HG02623 (cell line): Measurements from ENCODE around the gene ZC3H10.
A peak's percentile ranks its signal among the peaks of the same experiment; 100 is the strongest.

Experiments used
- ATAC-seq: cut with Tn5 transposase; IDR thresholded peaks from one replicate; pipeline ENCODE4 v1.9.1; 2021; ENCODE audit warnings: moderate library complexity; ENCODE audit not compliant: unreplicated experiment

Gene ZC3H10

DNA sequence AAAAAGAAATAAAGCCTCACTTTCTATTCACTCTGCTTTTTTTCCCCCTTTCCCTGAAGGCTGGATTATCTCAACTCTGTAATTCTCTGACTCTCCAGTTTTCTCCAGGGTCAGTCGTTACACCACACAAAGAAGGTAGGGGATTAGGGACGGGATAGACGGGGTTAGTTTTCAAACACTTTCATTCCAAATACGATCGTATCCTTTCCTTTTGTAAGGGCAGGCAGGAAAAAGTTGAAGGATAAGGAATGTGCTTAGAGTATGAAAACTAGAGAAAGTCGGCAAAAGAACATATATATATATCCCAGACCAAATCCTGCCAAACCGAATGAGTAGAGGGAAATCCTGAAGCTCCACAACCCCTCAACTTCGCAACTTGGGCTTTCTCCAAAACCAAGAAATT lies 9.4 kb downstream of the ZC3H10 start:
- no peak for ATAC-seq

DNA sequence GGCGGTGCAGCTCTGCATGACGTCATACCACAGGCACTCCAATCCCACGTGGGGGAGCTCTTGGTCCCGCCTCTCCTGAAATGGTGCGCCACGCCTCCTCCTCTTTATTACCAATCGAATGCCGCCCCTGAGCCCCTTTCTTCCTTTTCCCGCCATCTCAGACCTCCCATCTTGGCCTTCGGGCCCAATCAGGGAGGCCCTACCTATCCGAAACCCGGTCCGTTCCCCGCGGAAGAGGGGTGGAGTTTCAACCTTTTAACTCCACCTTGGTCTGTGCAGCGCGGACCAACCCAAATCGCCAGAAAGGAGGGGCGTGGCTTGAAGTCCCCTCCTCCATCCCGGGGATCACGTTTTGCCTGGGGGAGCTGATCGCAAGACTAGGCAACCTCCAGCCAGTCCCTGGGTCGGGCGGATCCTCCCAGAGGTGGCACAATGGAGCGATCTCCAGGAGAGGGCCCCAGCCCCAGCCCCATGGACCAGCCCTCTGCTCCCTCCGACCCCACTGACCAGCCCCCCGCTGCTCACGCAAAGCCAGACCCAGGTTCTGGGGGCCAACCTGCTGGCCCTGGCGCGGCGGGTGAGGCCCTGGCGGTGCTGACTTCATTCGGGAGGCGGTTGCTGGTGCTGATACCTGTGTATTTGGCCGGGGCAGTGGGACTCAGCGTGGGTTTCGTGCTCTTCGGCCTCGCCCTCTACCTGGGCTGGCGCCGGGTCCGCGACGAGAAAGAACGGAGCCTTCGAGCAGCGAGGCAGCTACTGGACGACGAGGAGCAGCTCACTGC lies 10.0 kb downstream of the ZC3H10 start, which contains the start of gene ESYT1:
Gene ESYT1, plus strand, starts transcription at position 380 of the 782 bp plus-strand sequence. Its CDS starts 53 bp downstream, at position 433.
- peak; percentile 91 for ATAC-seq

DNA sequence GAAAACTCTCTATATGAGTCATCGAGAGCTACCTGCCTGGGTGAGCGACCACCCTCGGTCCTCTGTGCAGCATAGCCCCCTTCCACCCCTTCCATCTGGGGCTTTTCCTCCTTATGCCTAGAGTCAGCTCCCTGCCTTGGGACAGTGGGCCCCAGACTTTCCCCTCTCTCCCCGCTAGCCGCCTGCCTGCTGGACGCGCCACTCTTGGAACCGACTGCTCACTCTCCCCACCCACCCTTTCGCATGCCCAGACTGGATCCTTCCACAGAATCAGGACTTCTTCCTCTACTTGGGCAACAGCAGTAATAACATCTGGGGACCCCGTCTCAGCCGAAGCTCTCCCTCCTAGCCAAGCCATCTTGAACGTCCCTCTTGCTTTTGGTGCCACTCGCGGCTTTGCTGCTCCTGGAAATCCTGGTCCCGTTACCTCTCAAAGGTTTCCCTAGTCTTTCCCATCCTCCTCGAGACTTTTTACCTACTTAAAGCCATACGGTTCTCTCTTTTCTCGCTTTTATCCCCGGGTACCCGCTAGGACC lies 10.7 kb downstream of the ZC3H10 start:
- ATAC-seq = no peak

DNA sequence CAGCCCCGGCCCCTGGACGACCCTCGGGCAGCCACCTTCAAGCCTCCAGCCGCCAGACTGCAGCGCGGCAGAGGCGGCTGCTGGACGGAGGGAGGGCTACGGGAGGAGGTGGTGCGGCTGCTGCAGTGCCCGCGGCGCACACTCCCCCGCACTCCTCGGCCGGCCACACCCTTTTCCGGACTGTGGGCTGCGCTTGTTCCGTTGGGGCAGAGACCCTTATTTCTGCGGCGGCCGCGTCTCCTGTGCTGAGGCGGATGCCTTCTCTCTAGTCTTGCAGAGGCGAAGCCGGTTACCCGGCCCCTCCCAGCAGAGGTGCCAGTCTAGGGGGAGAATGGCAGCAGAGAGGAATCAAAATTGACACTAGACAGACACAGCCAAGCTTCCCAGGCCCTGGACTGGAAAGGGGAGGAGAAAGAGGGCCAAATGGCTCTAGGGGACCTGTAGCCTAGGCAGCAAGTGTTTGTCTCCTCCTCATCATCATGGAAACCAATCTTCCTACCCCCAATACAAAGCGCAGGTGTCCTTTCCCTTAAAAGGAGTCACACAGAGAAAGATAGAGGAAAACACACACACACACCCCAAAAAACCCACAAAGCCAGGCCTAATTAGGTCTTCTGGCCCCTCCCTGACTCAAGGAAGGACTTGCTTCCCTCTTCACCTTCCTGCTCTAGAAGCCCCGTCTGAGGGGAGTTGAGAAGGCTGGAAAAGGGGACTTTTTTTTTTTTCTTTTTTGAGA lies 11.3 kb downstream of the ZC3H10 start:
- peak; percentile 23 for ATAC-seq

DNA sequence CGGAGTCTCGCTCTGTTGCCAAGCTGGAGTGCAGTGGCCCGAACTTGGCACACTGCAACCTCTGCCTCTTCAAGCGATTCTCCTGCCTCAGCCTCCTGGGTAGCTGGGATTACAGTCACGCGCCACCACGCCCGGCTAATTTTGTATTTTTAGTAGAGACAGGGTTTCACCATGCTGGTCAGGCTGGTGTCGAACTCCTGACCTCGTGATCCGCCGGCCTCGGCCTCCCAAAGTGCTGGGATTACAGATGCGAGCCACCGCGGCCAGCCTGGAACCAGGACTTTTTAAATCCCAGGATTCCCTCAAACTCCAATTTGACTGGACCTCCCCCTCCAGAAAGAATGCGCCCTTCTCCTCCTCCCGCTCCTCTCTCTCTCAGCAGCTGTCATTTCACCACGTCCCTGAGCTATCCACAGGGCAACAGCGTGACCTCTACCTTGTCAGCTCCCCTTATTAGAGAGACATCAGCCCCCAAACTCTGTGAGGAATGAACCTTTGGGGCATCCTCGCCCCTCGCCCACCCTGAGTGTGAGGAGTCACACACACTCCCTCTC lies 12.0 kb downstream of the ZC3H10 start:
- ATAC-seq = no peak

DNA sequence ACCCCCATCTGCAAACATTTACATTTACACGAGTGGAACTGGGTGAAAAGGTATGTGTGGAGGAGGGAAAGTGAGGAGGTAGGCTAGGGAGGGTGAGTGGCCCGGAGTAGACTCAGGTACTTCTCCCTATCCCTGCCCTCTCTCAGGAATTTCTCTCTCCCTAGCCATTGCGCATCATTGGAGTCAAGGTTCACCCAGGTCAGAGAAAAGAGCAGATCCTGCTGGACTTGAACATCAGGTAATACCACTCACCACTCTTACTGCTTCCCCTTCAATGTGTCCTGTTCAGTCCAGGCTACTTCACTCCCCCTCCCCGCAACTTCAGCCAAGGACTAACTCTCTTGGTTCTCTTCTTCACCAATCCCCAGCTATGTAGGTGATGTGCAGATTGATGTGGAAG lies 12.8 kb downstream of the ZC3H10 start:
- ATAC-seq = no peak

DNA sequence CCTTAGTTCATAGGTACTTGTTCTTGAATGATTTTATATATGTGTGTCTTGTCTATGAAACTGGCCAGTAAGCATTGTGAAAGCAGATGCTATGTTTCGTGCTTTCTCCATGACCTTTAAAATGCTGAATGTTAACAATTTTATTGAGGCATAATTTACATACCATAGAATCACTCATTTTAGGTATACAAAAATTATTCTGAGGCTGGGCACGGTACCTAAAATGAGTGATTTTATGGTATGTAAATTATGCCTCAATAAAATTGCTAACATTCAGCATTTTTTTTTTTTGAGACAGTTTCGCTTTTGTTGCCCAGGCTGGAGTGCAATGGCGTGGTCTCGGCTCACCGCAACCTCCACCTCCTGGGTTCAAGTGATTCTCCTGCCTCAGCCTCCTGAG lies 16.8 kb downstream of the ZC3H10 start:
- no peak for ATAC-seq

DNA sequence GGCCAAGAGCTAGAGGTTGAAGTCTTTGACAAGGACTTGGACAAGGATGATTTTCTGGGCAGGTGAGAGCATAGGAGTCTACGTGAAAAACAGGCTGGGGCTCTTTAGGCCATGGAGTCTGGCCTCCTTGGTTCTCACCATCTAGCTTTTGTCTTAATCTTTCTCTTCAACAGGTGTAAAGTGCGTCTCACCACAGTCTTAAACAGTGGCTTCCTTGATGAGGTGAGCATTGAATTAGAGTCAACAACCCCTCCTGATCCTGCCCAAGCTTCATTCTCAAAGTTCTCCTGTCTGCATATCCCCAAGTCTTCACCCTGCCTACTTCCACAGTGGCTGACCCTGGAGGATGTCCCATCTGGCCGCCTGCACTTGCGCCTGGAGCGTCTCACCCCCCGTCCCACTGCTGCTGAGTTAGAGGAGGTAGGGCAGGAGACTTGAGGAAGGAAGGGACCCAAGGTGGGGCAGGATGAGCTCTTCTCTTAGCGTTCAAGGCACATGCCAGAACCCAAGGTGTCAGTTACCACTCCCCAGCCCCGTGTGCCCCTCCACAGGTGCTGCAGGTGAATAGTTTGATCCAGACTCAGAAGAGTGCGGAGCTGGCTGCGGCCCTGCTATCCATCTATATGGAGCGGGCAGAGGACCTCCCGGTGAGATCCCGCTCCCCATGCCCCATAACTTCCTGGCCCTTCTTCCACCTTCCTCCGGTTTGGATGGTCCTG lies 19.9 kb downstream of the ZC3H10 start:
- ATAC-seq = no peak

DNA sequence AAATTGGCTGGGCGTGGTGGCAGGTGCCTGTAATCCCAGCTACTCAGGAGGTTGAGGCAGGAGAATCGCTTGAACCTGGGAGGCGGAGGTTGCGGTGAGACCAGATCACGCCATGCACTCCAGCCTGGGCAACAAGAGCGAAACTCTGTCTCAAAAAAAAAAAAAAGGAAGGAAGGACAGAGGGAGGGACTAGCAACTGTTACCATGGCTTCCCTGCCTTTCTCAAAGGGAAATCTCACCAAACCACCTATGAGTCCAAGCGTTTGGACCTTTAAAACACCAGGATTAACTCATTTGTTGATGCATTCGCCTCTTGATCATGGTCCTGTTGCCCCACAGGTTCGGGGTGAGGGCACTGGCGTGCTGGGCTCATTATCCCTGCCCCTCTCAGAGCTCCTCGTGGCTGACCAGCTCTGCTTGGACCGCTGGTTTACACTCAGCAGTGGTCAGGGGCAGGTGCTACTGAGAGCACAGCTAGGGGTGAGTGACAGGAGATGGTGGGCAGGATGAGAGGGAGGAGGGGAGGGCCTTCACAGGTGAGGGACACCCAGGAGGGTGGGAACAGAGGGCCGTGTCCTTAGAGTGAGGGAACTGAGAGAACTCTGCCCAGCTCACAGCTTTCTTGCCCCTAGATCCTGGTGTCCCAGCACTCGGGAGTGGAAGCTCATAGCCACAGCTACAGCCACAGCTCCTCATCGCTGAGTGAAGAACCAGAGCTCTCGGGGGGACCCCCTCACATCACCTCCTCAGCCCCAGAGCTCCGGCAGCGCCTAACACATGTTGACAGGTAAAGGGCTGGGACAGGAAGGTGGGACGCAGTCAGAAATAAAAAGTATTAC lies 24.1 kb downstream of the ZC3H10 start:
- no peak for ATAC-seq

DNA sequence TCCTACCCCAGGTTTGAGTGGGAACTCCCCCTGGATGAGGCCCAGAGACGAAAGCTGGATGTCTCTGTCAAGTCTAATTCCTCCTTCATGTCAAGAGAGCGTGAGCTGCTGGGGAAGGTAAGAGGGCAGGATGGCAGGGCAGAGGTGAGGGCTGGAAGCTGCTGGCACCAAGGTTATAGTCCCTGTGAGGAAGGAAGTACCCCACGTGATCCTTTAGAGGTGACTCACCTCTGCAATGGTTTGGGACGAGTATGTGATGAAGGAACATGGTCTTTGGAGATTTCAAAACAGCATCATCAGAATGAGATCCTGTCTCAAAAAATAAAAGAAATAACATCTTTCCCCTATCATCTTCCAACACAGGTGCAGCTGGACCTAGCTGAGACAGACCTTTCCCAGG lies 25.2 kb downstream of the ZC3H10 start:
- no peak for ATAC-seq

DNA sequence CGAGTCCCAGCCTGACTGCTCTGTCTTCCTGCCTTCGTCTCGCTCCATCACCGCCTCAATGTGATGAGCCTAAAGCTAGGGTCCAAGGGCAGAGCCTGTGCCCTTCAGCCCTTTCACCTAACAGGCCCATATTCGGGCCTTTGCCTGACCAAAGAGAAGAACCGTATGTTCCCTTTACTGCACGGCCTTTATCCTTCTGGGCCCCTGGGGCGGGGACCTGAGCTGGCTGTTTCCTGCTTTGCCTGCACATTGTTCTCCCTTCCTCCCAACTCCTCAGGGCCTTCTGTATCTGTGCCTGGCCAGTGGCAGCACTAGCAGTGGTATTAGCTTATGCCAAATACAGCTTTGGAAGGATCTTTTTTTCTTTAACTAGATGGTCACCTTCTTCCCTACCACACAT lies 25.8 kb downstream of the ZC3H10 start:
- no peak for ATAC-seq

DNA sequence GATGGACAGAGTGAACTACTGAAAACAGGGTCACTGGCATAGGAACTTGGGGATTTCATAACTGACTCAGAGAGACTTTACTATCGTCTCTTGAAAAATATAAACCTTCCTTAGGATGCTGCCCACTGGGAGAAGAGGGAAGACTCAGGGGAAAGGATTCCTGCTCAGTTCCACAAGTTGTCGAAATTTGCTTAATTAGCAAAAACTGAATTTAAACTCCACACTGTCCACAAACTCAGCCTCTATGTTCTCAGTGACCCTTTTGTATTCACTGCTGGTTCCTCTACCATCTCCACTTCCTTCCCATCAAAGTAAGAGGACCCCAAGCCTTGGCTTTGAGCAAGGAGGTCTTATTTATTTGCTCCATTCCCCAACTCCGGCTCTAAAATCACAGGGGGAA lies 27.2 kb downstream of the ZC3H10 start:
- ATAC-seq = no peak

DNA sequence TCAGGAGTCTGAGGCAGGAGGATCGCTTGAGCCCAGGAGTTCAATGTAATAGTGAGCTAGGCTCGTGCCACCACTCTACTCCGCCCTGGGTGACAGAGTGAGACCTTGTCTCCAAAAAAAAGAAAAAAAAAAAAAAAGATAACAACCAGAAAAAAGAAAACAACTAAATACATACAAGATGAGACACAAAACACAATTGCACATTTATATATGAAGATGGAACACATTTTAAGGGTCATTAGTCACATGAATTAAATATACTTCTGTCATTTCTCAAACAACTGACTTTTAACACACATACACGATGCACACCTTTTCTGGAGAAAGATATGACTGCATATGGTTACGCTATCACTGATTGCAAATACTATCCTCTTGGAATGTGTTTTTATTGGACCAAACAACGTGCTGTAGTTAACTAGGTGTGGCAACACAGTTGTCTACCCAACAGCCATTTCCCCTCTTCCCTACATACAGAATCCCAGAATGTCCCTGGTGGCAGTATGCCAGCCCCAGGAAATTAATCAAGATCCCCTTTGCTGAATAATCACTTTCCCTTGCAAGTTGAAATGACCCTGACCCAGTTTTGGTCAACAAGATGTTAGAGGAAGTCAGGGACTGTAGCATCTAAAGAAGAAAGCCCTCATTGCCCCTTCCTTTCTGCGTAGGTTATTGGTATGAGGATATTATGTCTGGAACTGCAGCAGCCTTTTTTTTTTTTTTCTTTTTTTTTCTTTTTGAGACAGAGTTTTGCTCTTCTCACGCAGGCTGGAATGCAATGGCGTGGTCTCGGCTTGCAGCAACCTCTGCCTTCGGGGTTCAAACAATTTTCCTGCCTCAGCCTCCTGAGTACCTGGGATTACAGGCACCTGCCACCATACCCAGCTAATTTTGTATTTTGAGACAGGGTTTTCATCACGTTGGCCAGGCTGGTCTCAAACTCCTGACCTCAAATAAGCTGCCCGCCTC lies 28.7 kb downstream of the ZC3H10 start:
- no peak for ATAC-seq

DNA sequence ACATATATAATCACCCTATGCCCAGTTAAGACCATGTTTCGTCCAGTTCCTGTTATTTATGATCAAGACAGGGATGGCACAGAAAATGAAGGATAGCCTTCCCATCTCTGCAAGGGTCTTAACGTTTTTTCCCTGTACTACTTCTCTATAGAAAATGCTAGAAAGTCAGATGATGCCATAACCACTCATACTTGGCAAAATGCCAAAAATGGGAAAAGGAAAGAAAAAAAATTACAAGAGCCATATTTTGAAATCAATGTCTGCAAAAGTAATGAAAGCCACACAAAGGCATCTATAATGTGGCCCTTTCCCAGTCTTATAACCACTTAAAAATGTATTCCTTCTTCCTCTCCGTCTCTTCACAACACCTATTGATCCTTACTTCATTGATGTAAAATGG lies 32.5 kb downstream of the ZC3H10 start:
- no peak for ATAC-seq

DNA sequence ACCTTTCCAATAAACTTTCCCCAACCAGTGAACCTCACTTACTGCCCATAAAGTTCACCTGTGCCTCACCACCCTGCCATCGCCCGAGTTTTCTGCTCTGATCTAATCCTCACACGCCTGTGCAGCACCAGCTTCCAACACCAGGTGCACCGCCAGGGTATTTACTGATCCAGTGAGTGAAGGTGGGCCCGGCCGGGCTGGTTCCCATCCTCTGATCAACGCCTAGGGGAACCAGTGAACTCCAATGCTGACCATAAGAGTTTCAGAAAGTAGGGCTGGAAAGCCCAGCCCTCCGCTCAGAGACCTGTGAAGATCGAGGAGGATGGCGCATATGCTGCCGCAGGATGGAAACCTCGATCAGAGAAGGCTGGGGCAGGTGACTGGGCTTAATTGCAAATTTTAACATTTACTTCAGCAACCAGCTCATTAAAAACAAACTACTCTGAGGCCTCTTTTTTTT lies 33.6 kb downstream of the ZC3H10 start:
- ATAC-seq = peak; percentile 37

DNA sequence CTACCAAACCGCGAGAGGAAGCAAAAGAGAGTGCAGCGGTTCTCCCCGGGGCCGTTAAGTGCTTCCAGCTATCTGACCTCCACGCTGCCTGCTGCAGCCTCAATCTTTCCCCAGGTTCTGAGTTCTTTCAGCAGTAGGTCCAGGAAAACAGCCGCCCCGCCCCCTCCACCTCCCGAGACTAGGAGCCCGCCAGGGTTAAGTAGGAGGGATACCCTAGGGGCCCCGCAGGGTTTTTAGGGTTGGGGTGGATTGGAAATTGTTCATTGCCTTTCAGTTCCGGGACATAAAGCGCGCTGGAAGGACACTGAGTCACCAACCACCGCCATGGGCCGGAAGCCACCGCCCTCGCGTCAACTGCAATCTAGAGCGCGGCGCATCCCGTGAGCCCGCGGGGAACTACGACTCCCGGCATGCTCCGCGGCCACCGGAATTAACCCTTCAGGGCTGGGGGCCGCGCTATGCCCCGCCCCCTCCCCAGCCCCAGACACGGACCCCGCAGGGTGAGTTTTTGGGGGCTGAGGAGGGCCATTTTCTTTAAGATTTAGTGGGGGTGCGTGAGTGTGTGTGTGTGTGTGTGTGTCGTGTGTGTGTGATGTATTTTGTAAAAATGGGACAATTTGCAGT lies 34.2 kb downstream of the ZC3H10 start, which contains the start of gene MYL6B:
Gene MYL6B, plus strand, starts transcription at position 456 of the 624 bp plus-strand sequence. CDS start 1,332 bp downstream, outside the sequence.
- peak; percentile 80 for ATAC-seq

DNA sequence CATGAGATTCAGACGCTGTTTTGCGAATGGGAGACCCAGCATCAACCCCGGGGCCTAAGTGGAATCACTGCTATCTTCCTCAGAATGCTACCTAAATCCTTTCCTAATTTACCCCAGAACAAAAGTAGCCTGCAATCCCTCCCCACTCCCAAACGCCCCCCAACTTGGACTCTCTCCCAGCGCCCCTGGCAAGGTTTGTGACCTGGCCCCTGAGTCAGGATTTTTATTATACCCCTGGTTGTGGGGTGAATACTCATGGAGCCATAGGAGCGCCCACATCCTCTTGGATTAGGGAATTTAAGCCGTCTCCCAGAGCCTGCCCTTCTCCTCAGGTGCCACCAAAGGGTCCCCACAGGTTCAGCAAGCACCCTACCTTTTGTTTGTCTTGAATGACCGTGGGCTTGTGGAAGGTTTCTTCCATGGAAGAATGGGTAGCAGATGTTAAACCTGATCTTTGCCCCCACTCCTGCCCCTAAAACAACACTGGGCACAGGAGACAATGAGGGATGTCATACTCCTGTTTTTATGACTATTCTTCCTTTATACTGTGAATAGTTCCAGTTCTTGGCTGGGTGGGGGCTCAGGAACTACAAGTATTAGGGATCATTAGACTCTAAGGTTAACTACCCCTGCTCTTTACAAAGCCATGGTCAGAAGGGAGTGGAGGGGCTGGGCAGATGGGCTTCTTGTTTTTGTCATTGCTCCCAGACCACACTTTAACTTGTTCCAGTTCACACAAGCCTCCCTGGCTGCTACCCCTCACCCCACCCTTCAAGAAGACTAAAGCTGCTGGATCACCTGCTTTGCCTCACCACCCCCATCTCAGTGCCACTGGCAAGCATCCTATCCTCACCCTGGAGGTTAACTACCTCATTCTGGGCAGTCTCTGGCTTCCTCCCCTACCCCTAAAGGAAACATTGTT lies 35.0 kb downstream of the ZC3H10 start:
- ATAC-seq = no peak
